NCI-H69 (cell line): Measurements from ENCODE around the gene ZNF582.

Experiments used
- DNase-seq: peaks from one replicate; lab custom pipeline; 2025; lab: John Stamatoyannopoulos, UW

The ZNF582 gene

GRCh38 chr19:56393119-56394012, at the start of gene ZNF582:
Gene ZNF582 (minus strand): TSS chr19:56393534. CDS start chr19:56391752, 1,782 bp downstream.
- peak; percentile 95 for DNase-seq

- no peak for DNase-seq
These were observed 48.0 kb upstream of the ZNF582 start for GRCh38 chr19:56441206-56441792.

GRCh38 chr19:56423985-56424353, 30.6 kb upstream of the ZNF582 start:
- DNase-seq = no peak

GRCh38 chr19:56423276-56423984, 30.1 kb upstream of the ZNF582 start:
- no peak for DNase-seq

GRCh38 chr19:56405062-56405461, 11.7 kb upstream of the ZNF582 start:
- DNase-seq = no peak

GRCh38 chr19:56404705-56405056, 11.3 kb upstream of the ZNF582 start:
- peak; percentile 26 for DNase-seq

GRCh38 chr19:56403764-56404704, 10.7 kb upstream of the ZNF582 start, which contains the start of gene ZNF583:
Gene ZNF583 (plus strand): TSS chr19:56404332. CDS start chr19:56407115, 2,783 bp downstream.
- DNase-seq = peak; percentile 95

GRCh38 chr19:56403261-56403660, 9.9 kb upstream of the ZNF582 start:
- DNase-seq = no peak

- no peak for DNase-seq
These were observed 7.2 kb upstream of the ZNF582 start for GRCh38 chr19:56400485-56400884.

- DNase-seq = no peak
These were observed 5.5 kb upstream of the ZNF582 start for GRCh38 chr19:56398809-56399208.

GRCh38 chr19:56383826-56384605, 9.3 kb downstream of the ZNF582 start:
- no peak for DNase-seq

- no peak for DNase-seq
These were observed 16.0 kb downstream of the ZNF582 start for GRCh38 chr19:56377105-56377924.

- DNase-seq = no peak
These were observed 21.1 kb downstream of the ZNF582 start for GRCh38 chr19:56372281-56372680.

- no peak for DNase-seq
These were observed 23.3 kb downstream of the ZNF582 start for GRCh38 chr19:56369886-56370676.

- DNase-seq = peak; percentile 98
These were observed 25.3 kb downstream of the ZNF582 start for GRCh38 chr19:56367829-56368711.

- no peak for DNase-seq
These were observed 32.5 kb downstream of the ZNF582 start for GRCh38 chr19:56360841-56361240.

- no peak for DNase-seq
These were observed 36.4 kb downstream of the ZNF582 start for GRCh38 chr19:56356944-56357343.

GRCh38 chr19:56355517-56355916, 37.8 kb downstream of the ZNF582 start:
- no peak for DNase-seq
